H9 (cell line): ENCODE results near the gene XG. TPM values are rescaled to one million over a fixed set of nuclear protein-coding genes. Genes with fewer than 3 reads are reported as not detected.

Experiments
- DNase-seq: peaks from one replicate; pipeline ENCODE4 v3.0.0-alpha.2; 2017
- H2AFZ ChIP-seq: one replicate; pipeline ENCODE4 v1.6.1; 2013; ENCODE audit warnings: mild to moderate bottlenecking, low read length, control low read depth, moderate library complexity
- H2AK5ac ChIP-seq: 2 replicates; pipeline ENCODE4 v1.6.1; 2013; ENCODE audit warnings: low read length, control low read depth, mixed read lengths; ENCODE audit not compliant: insufficient read length
- H2BK120ac ChIP-seq: one replicate; pipeline ENCODE4 v1.6.1; 2013; ENCODE audit warnings: low read depth, mild to moderate bottlenecking, low read length, control low read depth, inconsistent platforms; ENCODE audit not compliant: poor library complexity, severe bottlenecking
- H2BK12ac ChIP-seq: 2 replicates; pipeline ENCODE4 v1.6.1; 2013; ENCODE audit warnings: low read length, control low read depth, mixed read lengths, low read depth; ENCODE audit not compliant: insufficient read length
- H2BK15ac ChIP-seq: 2 replicates; pipeline ENCODE4 v1.6.1; 2013; ENCODE audit warnings: low read depth, low read length, control low read depth
- H2BK20ac ChIP-seq: one replicate; pipeline ENCODE4 v1.6.1; 2013; ENCODE audit warnings: low read depth, mild to moderate bottlenecking, low read length, control low read depth, inconsistent platforms; ENCODE audit not compliant: poor library complexity, severe bottlenecking
- H2BK5ac ChIP-seq: 2 replicates; pipeline ENCODE4 v1.6.1; 2013; ENCODE audit warnings: low read length, control low read depth, mixed read lengths; ENCODE audit not compliant: insufficient read length
- H3K14ac ChIP-seq: 2 replicates; pipeline ENCODE4 v1.6.1; 2013; ENCODE audit warnings: low read length, control low read depth; ENCODE audit not compliant: insufficient read depth
- H3K18ac ChIP-seq: 2 replicates; pipeline ENCODE4 v1.6.1; 2013; ENCODE audit warnings: low read depth, mild to moderate bottlenecking, mixed read lengths, low read length, control low read depth; ENCODE audit not compliant: insufficient read length
- H3K23ac ChIP-seq: 2 replicates; pipeline ENCODE4 v1.6.1; 2013; ENCODE audit warnings: low read length, control low read depth, mixed read lengths, low read depth; ENCODE audit not compliant: insufficient read length
- H3K23me2 ChIP-seq: 2 replicates; pipeline ENCODE4 v1.6.1; 2013; ENCODE audit warnings: low read depth, mild to moderate bottlenecking, mixed read lengths, low read length, control low read depth; ENCODE audit not compliant: insufficient read length, poor library complexity, severe bottlenecking
- H3K27ac ChIP-seq: 2 replicates; pipeline ENCODE4 v1.5.1; 2013; ENCODE audit warnings: low read length, control low read depth, mixed read lengths, low read depth; ENCODE audit not compliant: insufficient read length
- H3K27me3 ChIP-seq: 2 replicates; pipeline ENCODE4 v1.6.1; 2013; ENCODE audit warnings: low read length, control low read depth, inconsistent platforms; ENCODE audit not compliant: insufficient read depth
- H3K4ac ChIP-seq: 2 replicates; pipeline ENCODE4 v1.6.1; 2013; ENCODE audit warnings: low read depth, mild to moderate bottlenecking, control low read depth, inconsistent platforms, low read length, moderate library complexity
- H3K4me1 ChIP-seq: 2 replicates; pipeline ENCODE4 v1.6.1; 2013; ENCODE audit warnings: low read length, control low read depth, inconsistent platforms; ENCODE audit not compliant: insufficient read depth
- H3K4me2 ChIP-seq: 2 replicates; pipeline ENCODE4 v1.6.1; 2013; ENCODE audit warnings: low read length, control low read depth, mixed read lengths; ENCODE audit not compliant: insufficient read length, insufficient read depth
- H3K56ac ChIP-seq: 2 replicates; pipeline ENCODE4 v1.6.1; 2013; ENCODE audit warnings: low read depth, mild to moderate bottlenecking, mixed read lengths, low read length, control low read depth; ENCODE audit not compliant: insufficient read length
- H3K79me1 ChIP-seq: 2 replicates; pipeline ENCODE4 v1.6.1; 2013; ENCODE audit warnings: low read depth, mild to moderate bottlenecking, moderate library complexity, low read length, control low read depth, inconsistent platforms; ENCODE audit not compliant: insufficient read depth, poor library complexity, severe bottlenecking
- H3K79me2 ChIP-seq: 2 replicates; pipeline ENCODE4 v1.6.1; 2013; ENCODE audit warnings: low read length, control low read depth, inconsistent platforms; ENCODE audit not compliant: insufficient read depth
- H3K9ac ChIP-seq: 2 replicates; pipeline ENCODE4 v1.6.1; 2013; ENCODE audit warnings: low read length, control low read depth, mixed read lengths; ENCODE audit not compliant: insufficient read length; ENCODE audit errors: extremely low read depth
- H3K9me3 ChIP-seq: one replicate; pipeline ENCODE4 v1.6.1; 2013; ENCODE audit warnings: low read depth, low read length, inconsistent platforms; ENCODE audit not compliant: control insufficient read depth
- H3T11ph ChIP-seq: one replicate; pipeline ENCODE4 v1.6.1; 2013; ENCODE audit warnings: mild to moderate bottlenecking, low read length, control low read depth, inconsistent platforms
- H4K20me1 ChIP-seq: one replicate; pipeline ENCODE4 v1.6.1; 2013; ENCODE audit not compliant: control insufficient read depth, insufficient read length, insufficient read depth
- H4K5ac ChIP-seq: 2 replicates; pipeline ENCODE4 v1.6.1; 2013; ENCODE audit warnings: low read depth, mild to moderate bottlenecking, mixed read lengths, low read length, control low read depth; ENCODE audit not compliant: insufficient read length
- H4K8ac ChIP-seq: replicated peaks from 2 replicates; pipeline ENCODE4 v1.6.1; 2013; ENCODE audit warnings: low read length, control low read depth, mixed read lengths, low read depth; ENCODE audit not compliant: insufficient read length
- H4K91ac ChIP-seq: 2 replicates; pipeline ENCODE4 v1.6.1; 2013; ENCODE audit warnings: low read depth, mild to moderate bottlenecking, moderate library complexity, mixed read lengths, low read length, control low read depth; ENCODE audit not compliant: insufficient read length
- H3K27ac Mint-ChIP-seq, 3 experiments: 2 replicates in 2 of 3; 3 replicates in 1 of 3; pipeline ENCODE4 v1.8.0; 2020 to 2021; ENCODE audit warnings: mixed read lengths in 3 of 3, mild to moderate bottlenecking in 1 of 3, moderate library complexity in 1 of 3
- H3K27me3 Mint-ChIP-seq: 2 replicates; pipeline ENCODE4 v1.8.0; 2021; ENCODE audit warnings: low read depth, mild to moderate bottlenecking, moderate library complexity, mixed read lengths
- H3K36me3 Mint-ChIP-seq, 3 experiments: 2 replicates in 2 of 3; 3 replicates in 1 of 3; pipeline ENCODE4 v1.8.0; 2020 to 2021; ENCODE audit warnings: low read depth in 3 of 3, mixed read lengths in 3 of 3; ENCODE audit not compliant: insufficient read depth in 1 of 3
- H3K4me1 Mint-ChIP-seq, 2 experiments: 2 replicates each; pipeline ENCODE4 v1.8.0; 2020; ENCODE audit warnings: mixed read lengths in 2 of 2
- H3K4me3 Mint-ChIP-seq, 2 experiments: 2 replicates in 1 of 2; 3 replicates in 1 of 2; pipeline ENCODE4 v1.8.0; 2020 to 2021; ENCODE audit warnings: mild to moderate bottlenecking in 2 of 2, mixed read lengths in 2 of 2, moderate library complexity in 1 of 2
- H3K9me3 Mint-ChIP-seq, 2 experiments: 2 replicates in 1 of 2; 3 replicates in 1 of 2; pipeline ENCODE4 v1.8.0; 2020; ENCODE audit warnings: mild to moderate bottlenecking in 2 of 2, mixed read lengths in 2 of 2, moderate library complexity in 1 of 2
- WGBS: extraction: QIAGEN DNeasy Blood & Tissue Kit; methylation state at CpG from one replicate; pipeline ENCODE4 v1.1.7; 2013; ENCODE audit warnings: missing lambda C conversion rate, low lambda C conversion rate, mixed read lengths; ENCODE audit not compliant: insufficient read length; ENCODE audit errors: extremely low coverage; 5-methylcytosine and 5-hydroxymethylcytosine counted together
- total RNA-seq: library from RNA; stranded (reverse); gene quantifications from 2 replicates; pipeline ENCODE4 v1.2.1, GENCODE V29; 2021
- TF ChIP-seq, protein P1 (sequence below): fragments of 200-600 bp; sonication (generic); conservative IDR thresholded peaks from 3 replicates; pipeline ENCODE4 v1.8.0; 2021; ENCODE audit warnings: antibody characterized with exemption, mild to moderate bottlenecking

XG gene
- total RNA-seq, 1 experiment from 2014 or later: 1.1 TPM

DNA sequence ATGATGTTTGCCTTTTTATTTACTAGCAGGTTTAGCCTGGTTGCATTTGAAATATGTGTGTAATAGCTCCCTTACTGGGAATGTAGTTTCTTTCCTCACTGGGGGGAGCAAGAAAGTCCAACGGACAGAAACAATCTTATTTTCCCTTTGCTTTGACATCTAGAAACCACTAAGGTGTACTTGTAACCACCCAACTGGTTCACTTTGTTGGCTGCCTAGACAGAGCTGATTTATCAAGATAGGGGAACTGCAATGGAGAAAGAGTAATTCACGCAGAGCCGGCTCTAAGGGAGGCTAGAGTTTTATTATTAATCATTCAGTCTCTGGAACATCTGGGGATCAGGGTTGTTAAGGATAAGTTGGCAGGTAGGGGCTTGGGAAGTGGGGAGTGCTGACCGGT lies 30.3 kb downstream of the XG start:
- Histone ChIP-seq H3K14ac (no peak overlapping the region), H3K18ac (no peak overlapping the region), H2BK12ac (no peak overlapping the region), H3K4me1 (peaks cover 4% of the 10 kb centered on the region; the same call in 1 of the 2 replicates), H3K4me2 (no peak overlapping the region), H3K27ac (peak overlapping the region; percentile 1), H4K5ac (no peak overlapping the region), H3K9ac (no peak overlapping the region), H2BK120ac (no peak overlapping the region), H2BK5ac (no peak overlapping the region), H3K79me2 (no peaks in the 10 kb centered on the region), H3K56ac (no peak overlapping the region), H2BK15ac (no peak overlapping the region), H3T11ph (no peak overlapping the region), H3K23me2 (no peaks in the 10 kb centered on the region), H2AFZ (no peak overlapping the region), H4K20me1 (no peaks in the 10 kb centered on the region), H3K4ac (no peak overlapping the region), H3K79me1 (no peaks in the 10 kb centered on the region), H3K23ac (no peak overlapping the region), H4K91ac (no peak overlapping the region), H2AK5ac (no peak overlapping the region), H3K27me3 (no peaks in the 10 kb centered on the region), H4K8ac (no peak overlapping the region), H3K9me3 (no peaks in the 10 kb centered on the region), H2BK20ac (no peak overlapping the region)
- WGBS: no CpG with 5 or more reads among the region's 4 CpGs
- DNase-seq: no peak
- H3K27me3 Mint-ChIP-seq: no peaks in the 10 kb centered on the region
- peaks cover 0 to 2% (median 0%) of the 10 kb centered on the region in 3 experiments; a peak in 1 of 7 replicates for H3K36me3 Mint-ChIP-seq
- H3K4me1 Mint-ChIP-seq: peaks cover 56 to 64% of the 10 kb centered on the region in 2 experiments
- H3K9me3 Mint-ChIP-seq: no peaks in the 10 kb centered on the region
- TF ChIP-seq, protein P1, sequence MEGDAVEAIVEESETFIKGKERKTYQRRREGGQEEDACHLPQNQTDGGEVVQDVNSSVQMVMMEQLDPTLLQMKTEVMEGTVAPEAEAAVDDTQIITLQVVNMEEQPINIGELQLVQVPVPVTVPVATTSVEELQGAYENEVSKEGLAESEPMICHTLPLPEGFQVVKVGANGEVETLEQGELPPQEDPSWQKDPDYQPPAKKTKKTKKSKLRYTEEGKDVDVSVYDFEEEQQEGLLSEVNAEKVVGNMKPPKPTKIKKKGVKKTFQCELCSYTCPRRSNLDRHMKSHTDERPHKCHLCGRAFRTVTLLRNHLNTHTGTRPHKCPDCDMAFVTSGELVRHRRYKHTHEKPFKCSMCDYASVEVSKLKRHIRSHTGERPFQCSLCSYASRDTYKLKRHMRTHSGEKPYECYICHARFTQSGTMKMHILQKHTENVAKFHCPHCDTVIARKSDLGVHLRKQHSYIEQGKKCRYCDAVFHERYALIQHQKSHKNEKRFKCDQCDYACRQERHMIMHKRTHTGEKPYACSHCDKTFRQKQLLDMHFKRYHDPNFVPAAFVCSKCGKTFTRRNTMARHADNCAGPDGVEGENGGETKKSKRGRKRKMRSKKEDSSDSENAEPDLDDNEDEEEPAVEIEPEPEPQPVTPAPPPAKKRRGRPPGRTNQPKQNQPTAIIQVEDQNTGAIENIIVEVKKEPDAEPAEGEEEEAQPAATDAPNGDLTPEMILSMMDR: no peak
- peak overlapping the region in 1 of 2 experiments; percentile 10; a peak in 2 of 5 replicates for H3K4me3 Mint-ChIP-seq
- peak overlapping the region; percentile 91 to 99 (median 98) for H3K27ac Mint-ChIP-seq
